Activated CD4-positive, alpha-beta memory T cell treated with anti-CD3 and anti-CD28 coated beads for 36 hours (primary cell): Measurements from ENCODE around the gene MACF1. TPM values are rescaled to one million over a fixed set of nuclear protein-coding genes. Genes with fewer than 3 reads are reported as not detected.
A peak's percentile ranks its signal among the peaks of the same experiment; 100 is the strongest.

Experiments
- CTCF ChIA-PET: fragments of 350-600 bp; sonication (Branson Sonifier 250); formaldehyde crosslinking; loops from one replicate; lab custom pipeline; 2021; ENCODE audit warnings: antibody characterized with exemption, inconsistent platforms; lab: Charles Lee
- POLR2A ChIA-PET: fragments of 350-600 bp; sonication (Branson Sonifier 250); formaldehyde crosslinking; loops from one replicate; lab custom pipeline; 2021; ENCODE audit warnings: antibody characterized with exemption; lab: Charles Lee
- DNase-seq: peaks from one replicate; pipeline ENCODE4 v3.0.0-alpha.2; 2020
- H3K27ac Mint-ChIP-seq: one replicate; pipeline ENCODE4 v1.8.0; 2021; ENCODE audit warnings: mixed read lengths
- H3K27me3 Mint-ChIP-seq: one replicate; pipeline ENCODE4 v1.8.0; 2021; ENCODE audit warnings: mixed read lengths
- H3K36me3 Mint-ChIP-seq: one replicate; pipeline ENCODE4 v1.8.0; 2021; ENCODE audit warnings: mixed read lengths
- H3K4me1 Mint-ChIP-seq: one replicate; pipeline ENCODE4 v1.8.0; 2021; ENCODE audit warnings: low read depth, mixed read lengths
- H3K4me3 Mint-ChIP-seq: one replicate; pipeline ENCODE4 v1.8.0; 2021; ENCODE audit warnings: mild to moderate bottlenecking, mixed read lengths
- H3K9me3 Mint-ChIP-seq: one replicate; pipeline ENCODE4 v1.8.0; 2021; ENCODE audit warnings: mixed read lengths
- intact Hi-C: fragments of 100-400 bp; cut with micrococcal nuclease; formaldehyde crosslinking; loops from one replicate; pipeline ENCODE4 v1.15.1; 2023
- total RNA-seq, 2 experiments: library from RNA; stranded (reverse); gene quantifications; one replicate each; pipeline ENCODE4 v1.2.3, GENCODE V29; 2021

The MACF1 gene
- total RNA-seq, 2 experiments from 2014 or later = 239 to 240 TPM

GRCh38 chr1:39269349-39269748, 64.9 kb downstream of the MACF1 start:
- Mint-ChIP-seq H3K4me3 (no peak overlapping the region), H3K27me3 (no peaks in the 10 kb centered on the region), H3K27ac (peak overlapping the region; percentile 62), H3K9me3 (no peaks in the 10 kb centered on the region), H3K36me3 (peaks cover 15% of the 10 kb centered on the region), H3K4me1 (peaks cover 80% of the 10 kb centered on the region)
- intact Hi-C loops = loop anchor here (5.0 kb wide), 1 partner anchor 128 kb away; no protein-coding TSS in a partner anchor
- no peak for DNase-seq
- POLR2A ChIA-PET = interaction anchor here (0.7 to 3.2 kb wide), 2 partner anchors 65 to 129 kb away, joined by 3 to 13 read pairs; partner anchors contain the start of gene MACF1
- CTCF ChIA-PET = interaction anchor here (1.5 to 15.2 kb wide), 5 partner anchors 9 to 170 kb away, joined by 3 to 320 read pairs (median 8); no protein-coding TSS in a partner anchor

- POLR2A ChIA-PET = interaction anchor here (0.7 to 3.2 kb wide), 2 partner anchors 65 to 129 kb away, joined by 3 to 13 read pairs; partner anchors contain the start of gene MACF1
- H3K4me3 Mint-ChIP-seq = no peak overlapping the region
Observed at GRCh38 chr1:39269791-39270342, 65.4 kb downstream of the MACF1 start.

GRCh38 chr1:39270368-39270767, 65.9 kb downstream of the MACF1 start:
- POLR2A ChIA-PET = interaction anchor here (3.2 kb wide), 1 partner anchor 66 kb away, joined by 13 read pairs; the partner anchor contains the start of gene MACF1
- peaks cover 76% of the 10 kb centered on the region for H3K4me1 Mint-ChIP-seq
- intact Hi-C loops = no loop called here

More at GRCh38 chr1:39269791-39270342, 65.4 kb downstream of the MACF1 start:
- Mint-ChIP-seq H3K27ac (peak overlapping the region; percentile 62), H3K4me1 (peaks cover 81% of the 10 kb centered on the region), H3K9me3 (no peaks in the 10 kb centered on the region), H3K36me3 (peaks cover 15% of the 10 kb centered on the region), H3K27me3 (no peaks in the 10 kb centered on the region)
- CTCF ChIA-PET = interaction anchor here (1.6 to 15.2 kb wide), 4 partner anchors 8 to 86 kb away, joined by 6 to 320 read pairs (median 18); no protein-coding TSS in a partner anchor
- intact Hi-C loops = loop anchor here (5.0 kb wide), 1 partner anchor 127 kb away; no protein-coding TSS in a partner anchor
- DNase-seq = peak; percentile 32

GRCh38 chr1:39272027-39272797, 67.7 kb downstream of the MACF1 start:
- intact Hi-C loops = no loop called here
- Mint-ChIP-seq H3K27me3 (no peaks in the 10 kb centered on the region), H3K27ac (peak overlapping the region; percentile 49), H3K9me3 (no peaks in the 10 kb centered on the region), H3K4me1 (peaks cover 71% of the 10 kb centered on the region), H3K4me3 (no peak overlapping the region), H3K36me3 (peaks cover 15% of the 10 kb centered on the region)
- peak; percentile 49 for DNase-seq
- CTCF ChIA-PET = interaction anchor here (1.1 to 2.7 kb wide), 5 partner anchors 13 to 173 kb away, joined by 3 to 22 read pairs (median 6); no protein-coding TSS in a partner anchor
- POLR2A ChIA-PET = interaction anchor here (1.0 kb wide), 1 partner anchor 67 kb away, joined by 3 read pairs; no protein-coding TSS in a partner anchor

More at GRCh38 chr1:39270368-39270767, 65.9 kb downstream of the MACF1 start:
- Mint-ChIP-seq H3K9me3 (no peaks in the 10 kb centered on the region), H3K27me3 (no peaks in the 10 kb centered on the region), H3K36me3 (peaks cover 15% of the 10 kb centered on the region), H3K4me3 (no peak overlapping the region), H3K27ac (peak overlapping the region; percentile 62)
- CTCF ChIA-PET = interaction anchor here (1.6 to 15.2 kb wide), 4 partner anchors 11 to 86 kb away, joined by 6 to 320 read pairs (median 26); no protein-coding TSS in a partner anchor
- DNase-seq = no peak

GRCh38 chr1:39272798-39273469, 68.4 kb downstream of the MACF1 start:
- no peak for DNase-seq
- ChIA-PET POLR2A (no interaction called here), CTCF (interaction anchor here (1.1 to 2.7 kb wide), 5 partner anchors 13 to 174 kb away, joined by 3 to 22 read pairs (median 6); no protein-coding TSS in a partner anchor)
- Mint-ChIP-seq H3K27ac (peak overlapping the region; percentile 49), H3K27me3 (no peaks in the 10 kb centered on the region), H3K4me1 (peaks cover 74% of the 10 kb centered on the region), H3K4me3 (no peak overlapping the region), H3K36me3 (peaks cover 15% of the 10 kb centered on the region), H3K9me3 (no peaks in the 10 kb centered on the region)
- intact Hi-C loops = no loop called here

- ChIA-PET POLR2A (no interaction called here), CTCF (interaction anchor here (1.2 to 4.7 kb wide), 4 partner anchors 17 to 177 kb away, joined by 4 to 21 read pairs (median 6); no protein-coding TSS in a partner anchor)
- Mint-ChIP-seq H3K36me3 (no peaks in the 10 kb centered on the region), H3K4me3 (no peak overlapping the region), H3K27ac (no peak overlapping the region), H3K9me3 (no peaks in the 10 kb centered on the region), H3K4me1 (peaks cover 59% of the 10 kb centered on the region), H3K27me3 (no peaks in the 10 kb centered on the region)
- no peak for DNase-seq
- intact Hi-C loops = no loop called here
Observed at GRCh38 chr1:39275836-39276507, 71.5 kb downstream of the MACF1 start.

- Mint-ChIP-seq H3K4me1 (peaks cover 40% of the 10 kb centered on the region), H3K27ac (peak overlapping the region; percentile 0), H3K27me3 (no peaks in the 10 kb centered on the region), H3K9me3 (no peaks in the 10 kb centered on the region), H3K36me3 (peaks cover 5% of the 10 kb centered on the region), H3K4me3 (no peak overlapping the region)
- intact Hi-C loops = no loop called here
- ChIA-PET CTCF (interaction anchor here (0.6 to 4.7 kb wide), 8 partner anchors 9 to 185 kb away, joined by 3 to 21 read pairs (median 6); no protein-coding TSS in a partner anchor), POLR2A (no interaction called here)
- DNase-seq = no peak
Observed at GRCh38 chr1:39277879-39278278, 73.4 kb downstream of the MACF1 start.

GRCh38 chr1:39282537-39283216, 78.2 kb downstream of the MACF1 start:
- POLR2A ChIA-PET = no interaction called here
- Mint-ChIP-seq H3K36me3 (peaks cover 35% of the 10 kb centered on the region), H3K4me3 (no peak overlapping the region), H3K27ac (no peak overlapping the region), H3K4me1 (peaks cover 18% of the 10 kb centered on the region), H3K9me3 (no peaks in the 10 kb centered on the region), H3K27me3 (no peaks in the 10 kb centered on the region)
- DNase-seq = no peak
- CTCF ChIA-PET = interaction anchor here (0.6 to 1.2 kb wide), 2 partner anchors 24 to 161 kb away, joined by 3 read pairs; no protein-coding TSS in a partner anchor
- intact Hi-C loops = no loop called here

GRCh38 chr1:39283858-39284257, 79.4 kb downstream of the MACF1 start:
- POLR2A ChIA-PET = no interaction called here
- intact Hi-C loops = no loop called here
- H3K27me3 Mint-ChIP-seq = no peaks in the 10 kb centered on the region
- H3K27ac Mint-ChIP-seq = no peak overlapping the region
- no peak overlapping the region for H3K4me3 Mint-ChIP-seq
- peaks cover 36% of the 10 kb centered on the region for H3K36me3 Mint-ChIP-seq
- no peaks in the 10 kb centered on the region for H3K9me3 Mint-ChIP-seq
- peaks cover 6% of the 10 kb centered on the region for H3K4me1 Mint-ChIP-seq
- CTCF ChIA-PET = interaction anchor here (1.0 to 1.5 kb wide), 3 partner anchors 25 to 127 kb away, joined by 3 to 4 read pairs (median 3); no protein-coding TSS in a partner anchor
- no peak for DNase-seq

GRCh38 chr1:39287541-39287940, 83.0 kb downstream of the MACF1 start:
- Mint-ChIP-seq H3K9me3 (no peaks in the 10 kb centered on the region), H3K36me3 (peaks cover 56% of the 10 kb centered on the region), H3K4me1 (peaks cover 3% of the 10 kb centered on the region), H3K4me3 (no peak overlapping the region), H3K27ac (no peak overlapping the region), H3K27me3 (no peaks in the 10 kb centered on the region)
- POLR2A ChIA-PET = interaction anchor here (0.6 kb wide), 1 partner anchor 390 kb away, joined by 3 read pairs; no protein-coding TSS in a partner anchor
- intact Hi-C loops = no loop called here
- no peak for DNase-seq
- CTCF ChIA-PET = no interaction called here
